SU-DHL-6 (cell line): Measurements from ENCODE around the gene WDR7.

ENCODE experiments used
- H2AFZ ChIP-seq: fragments of 200-600 bp; sonication (generic); 2 replicates; pipeline ENCODE4 v1.6.1; 2014; ENCODE audit warnings: low read depth, mild to moderate bottlenecking, moderate library complexity, mixed read lengths, antibody characterized with exemption, low read length; ENCODE audit not compliant: severe bottlenecking
- H3F3A ChIP-seq: fragments of 200-600 bp; shearing (Covaris generic); 2 replicates; pipeline ENCODE4 v1.6.0; 2016; ENCODE audit warnings: antibody characterized with exemption, mild to moderate bottlenecking; ENCODE audit not compliant: insufficient read depth
- H3K27ac ChIP-seq: fragments of 200-600 bp; sonication (generic); 2 replicates; pipeline ENCODE4 v1.5.1; 2016; ENCODE audit warnings: low read depth, mild to moderate bottlenecking, low read length, moderate library complexity, mixed read lengths
- H3K27me3 ChIP-seq: fragments of 200-600 bp; sonication (generic), shearing (Covaris generic); 2 replicates; pipeline ENCODE4 v1.6.0; 2014; ENCODE audit warnings: mild to moderate bottlenecking, low read length
- H3K36me3 ChIP-seq: fragments of 200-600 bp; sonication (generic); 2 replicates; pipeline ENCODE4 v1.6.1; 2014; ENCODE audit warnings: mild to moderate bottlenecking, low read length, mixed read lengths
- H3K4me2 ChIP-seq: fragments of 300-600, 200-600 bp; shearing (Covaris generic), sonication (generic); 2 replicates; pipeline ENCODE4 v1.6.0; 2014; ENCODE audit warnings: low read length, low read depth, mild to moderate bottlenecking; ENCODE audit not compliant: poor library complexity, severe bottlenecking
- H3K4me3 ChIP-seq: fragments of 200-600 bp; sonication (generic); 2 replicates; pipeline ENCODE4 v1.5.1; 2014; ENCODE audit warnings: antibody characterized with exemption, low read length, mild to moderate bottlenecking, mixed read lengths; ENCODE audit not compliant: insufficient read depth, poor library complexity, severe bottlenecking
- H3K79me2 ChIP-seq: fragments of 200-600 bp; sonication (generic); 2 replicates; pipeline ENCODE4 v1.6.1; 2014; ENCODE audit warnings: mild to moderate bottlenecking, low read length, moderate library complexity; ENCODE audit not compliant: insufficient read depth
- H3K9ac ChIP-seq: fragments of 200-600 bp; sonication (generic); 2 replicates; pipeline ENCODE4 v1.7.0; 2014; ENCODE audit warnings: mild to moderate bottlenecking, low read length
- H3K9me2 ChIP-seq: fragments of 200-600 bp; sonication (generic); replicated peaks from 2 replicates; pipeline ENCODE4 v1.6.1; 2014; ENCODE audit warnings: low read length; ENCODE audit not compliant: insufficient read depth
- H3K9me3 ChIP-seq: fragments of 200-600 bp; sonication (generic); 2 replicates; pipeline ENCODE4 v1.6.1; 2014; ENCODE audit warnings: low read length, mixed read lengths; ENCODE audit not compliant: insufficient read depth
- H4K20me1 ChIP-seq: fragments of 200-600 bp; sonication (generic); 2 replicates; pipeline ENCODE4 v1.6.1; 2014; ENCODE audit warnings: low read depth, mild to moderate bottlenecking, antibody characterized with exemption, low read length, moderate library complexity, mixed read lengths
- CTCF ChIP-seq: fragments of 200-600 bp; sonication (generic); IDR thresholded peaks from one replicate; pipeline ENCODE4 v1.5.1; 2017; ENCODE audit warnings: antibody characterized with exemption, mild to moderate bottlenecking, low read length, moderate library complexity; ENCODE audit not compliant: insufficient read depth, poor library complexity, severe bottlenecking
- EZH2phosphoT487 ChIP-seq: fragments of 200-600 bp; sonication (generic), shearing (Covaris generic); conservative IDR thresholded peaks from 2 replicates; pipeline ENCODE4 v1.6.1; 2018; ENCODE audit warnings: mild to moderate bottlenecking, antibody characterized with exemption, low read length, moderate library complexity, mixed read lengths

Gene WDR7

DNA sequence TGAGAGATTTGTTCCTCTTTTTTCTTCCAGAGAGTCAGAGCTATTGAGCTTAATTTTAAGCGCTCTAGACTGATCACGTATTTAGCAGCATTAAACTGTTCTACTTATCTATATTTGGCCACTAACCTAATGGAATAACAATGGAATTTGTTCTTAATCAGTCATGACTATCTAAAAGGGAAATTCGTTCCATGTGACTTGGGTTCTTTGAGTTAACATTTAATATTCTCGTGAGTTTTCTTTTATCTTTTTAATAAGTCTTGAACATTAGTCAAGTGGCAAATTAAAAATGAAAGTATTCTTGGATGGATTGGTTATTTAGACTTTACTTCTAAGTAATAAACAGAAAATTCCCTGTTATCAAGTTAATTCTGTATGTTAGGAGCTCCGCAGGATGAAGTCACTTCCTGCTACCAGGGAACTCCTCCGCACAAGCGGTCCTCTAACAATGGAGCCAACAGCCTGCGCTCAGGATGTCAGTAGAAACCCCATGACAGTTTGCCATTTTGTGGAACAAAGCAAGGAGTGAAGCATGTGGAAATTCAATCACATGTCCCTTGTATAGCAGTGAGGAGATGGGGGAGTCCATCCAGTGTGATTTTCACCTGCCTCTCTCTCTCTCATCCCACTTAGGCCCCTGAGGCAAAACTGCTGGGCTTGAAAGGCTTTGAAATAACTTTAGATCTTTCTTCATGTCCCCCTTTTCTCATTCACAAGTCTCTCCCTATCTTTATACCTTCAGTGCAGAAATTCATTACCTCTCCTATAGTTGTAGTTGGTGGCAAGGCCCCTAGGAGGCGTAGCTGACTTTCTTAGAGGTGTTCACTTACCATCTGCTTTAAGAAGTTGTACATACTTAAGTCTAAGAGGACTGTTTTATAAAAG lies 138.1 kb downstream of the WDR7 start:
- no peak overlapping the region for H2AFZ ChIP-seq
- no peak overlapping the region for H3K27ac ChIP-seq
- no peak overlapping the region for H3K9ac ChIP-seq
- H3K9me3 ChIP-seq, result no peaks in the 10 kb centered on the region
- no peaks in the 10 kb centered on the region for H3K79me2 ChIP-seq
- TF ChIP-seq EZH2phosphoT487 (no peak), CTCF (peak; percentile 98)
- no peak overlapping the region for H3K4me2 ChIP-seq
- H4K20me1 ChIP-seq, result no peaks in the 10 kb centered on the region
- H3K36me3 ChIP-seq, result no peaks in the 10 kb centered on the region
- no peaks in the 10 kb centered on the region for H3K9me2 ChIP-seq
- H3F3A ChIP-seq, result no peaks in the 10 kb centered on the region
- H3K27me3 ChIP-seq, result no peaks in the 10 kb centered on the region
- no peak overlapping the region for H3K4me3 ChIP-seq

DNA sequence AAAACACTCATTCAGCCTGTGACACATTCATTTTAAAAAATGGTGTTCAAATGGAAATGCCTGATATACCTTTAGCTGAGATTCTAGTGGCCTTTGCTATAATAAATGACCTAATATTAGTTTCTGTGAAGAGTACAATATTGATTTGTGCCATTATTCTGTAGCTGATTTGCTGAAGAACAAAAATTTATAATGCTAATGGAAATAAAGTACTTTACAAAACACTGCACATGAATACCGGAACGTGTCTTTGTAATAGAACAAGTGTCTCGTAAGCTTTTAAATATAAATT lies 138.7 kb downstream of the WDR7 start:
- Histone ChIP-seq H3F3A (no peaks in the 10 kb centered on the region), H3K27me3 (no peaks in the 10 kb centered on the region), H3K4me3 (no peak overlapping the region), H3K27ac (no peak overlapping the region), H3K36me3 (no peaks in the 10 kb centered on the region), H3K9me3 (no peaks in the 10 kb centered on the region), H3K79me2 (no peaks in the 10 kb centered on the region), H3K9ac (no peak overlapping the region), H3K9me2 (no peaks in the 10 kb centered on the region), H2AFZ (no peak overlapping the region), H3K4me2 (no peak overlapping the region), H4K20me1 (no peaks in the 10 kb centered on the region)
- TF ChIP-seq CTCF (no peak), EZH2phosphoT487 (no peak)

DNA sequence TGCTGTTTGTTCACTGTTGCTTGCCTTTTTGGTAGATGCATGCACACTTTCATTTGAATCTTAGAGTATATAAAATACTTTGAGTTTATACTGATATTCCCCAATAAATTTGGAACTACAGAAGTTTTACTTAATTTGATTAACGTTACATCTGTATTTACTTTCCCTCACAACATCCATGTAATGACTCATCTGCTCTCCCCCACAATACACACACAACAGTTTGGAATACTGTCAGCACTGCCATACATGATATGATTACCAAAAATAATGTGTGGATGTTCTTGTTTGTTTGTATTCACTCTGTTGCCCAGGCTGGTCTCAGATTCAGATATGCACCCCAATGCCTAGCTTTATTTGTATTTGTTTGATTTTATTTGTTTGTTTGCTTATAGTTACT lies 144.2 kb downstream of the WDR7 start:
- Histone ChIP-seq H3K79me2 (no peaks in the 10 kb centered on the region), H4K20me1 (no peaks in the 10 kb centered on the region), H3K36me3 (no peaks in the 10 kb centered on the region), H3K27ac (no peak overlapping the region), H3K4me3 (no peak overlapping the region), H3K9me2 (no peaks in the 10 kb centered on the region), H3K9me3 (no peaks in the 10 kb centered on the region), H2AFZ (no peak overlapping the region), H3K9ac (no peak overlapping the region), H3K4me2 (no peak overlapping the region), H3F3A (no peaks in the 10 kb centered on the region), H3K27me3 (no peaks in the 10 kb centered on the region)
- TF ChIP-seq EZH2phosphoT487, result no peak
- TF ChIP-seq CTCF, result no peak
